GM23248 (cell line): ENCODE results near the gene PCSK9.

Experiments used
- EZH2 ChIP-seq: fragments of 200-600 bp; sonication (generic); IDR thresholded peaks from 2 replicates; pipeline ENCODE4 v1.6.1; 2018; ENCODE audit warnings: antibody characterized with exemption, mild to moderate bottlenecking; ENCODE audit not compliant: insufficient read depth, poor library complexity, severe bottlenecking
- EZH2phosphoT487 ChIP-seq: fragments of 200-600 bp; sonication (generic); IDR thresholded peaks from 2 replicates; pipeline ENCODE4 v1.6.1; 2018; ENCODE audit warnings: antibody characterized with exemption, moderate library complexity, mild to moderate bottlenecking, low read depth; ENCODE audit not compliant: insufficient read depth

DNA sequence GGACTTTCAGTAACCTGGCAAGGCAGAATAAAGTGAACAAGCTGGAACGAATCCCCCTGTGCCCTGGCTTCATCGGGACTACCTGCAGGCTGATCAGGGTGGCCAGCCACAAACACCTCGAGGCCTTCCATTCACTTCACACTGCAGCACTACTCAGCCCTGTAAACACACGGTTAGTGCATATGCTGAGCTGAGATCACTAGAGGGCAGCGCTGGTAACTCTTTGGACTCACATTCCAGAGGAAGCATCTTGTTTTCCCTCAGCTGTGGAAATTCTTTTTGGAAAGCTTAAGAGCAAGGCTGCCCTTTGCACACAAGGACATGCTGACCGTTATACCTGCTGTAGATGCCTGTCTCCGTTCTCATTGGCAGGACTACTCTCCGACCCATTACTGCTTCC lies 32.1 kb downstream of the PCSK9 start:
- no peak for TF ChIP-seq EZH2phosphoT487
- no peak for TF ChIP-seq EZH2
